A549 (cell line): ENCODE data around the gene PKM. TPM values are rescaled to one million over a fixed set of nuclear protein-coding genes. Genes with fewer than 3 reads are reported as not detected.

Source experiments
- ATAC-seq, 2 experiments: fragments of 200-7000 bp in 1 of 2; fragments of >200 bp in 1 of 2; cut with Nextera tagmentation in 1 of 2; cut with Tn5 transposase in 1 of 2; 3 replicates each; pipeline versions ENCODE4 v1.8.0 to v1.9.1; 2018 to 2020; ENCODE audit warnings: mild to moderate bottlenecking in 1 of 2, moderate library complexity in 1 of 2
- CTCF ChIA-PET: fragments of 300-600 bp; sonication (Branson Sonifier 250); formaldehyde crosslinking; extraction: SDS; loops from one replicate; lab custom pipeline; 2021; ENCODE audit warnings: antibody characterized with exemption, inconsistent platforms; lab: Yijun Ruan, JAX
- POLR2A ChIA-PET: fragments of 350-600 bp; formaldehyde crosslinking; extraction: SDS; loops from one replicate; lab custom pipeline; 2021; ENCODE audit warnings: antibody characterized with exemption, inconsistent platforms; lab: Yijun Ruan, JAX
- DNase-seq, 2 experiments: peaks; one replicate each; pipeline versions ENCODE4 v3.0.0 to v3.0.0-alpha.2; 2011 to 2016; ENCODE audit warnings: low read depth in 1 of 2, low spot score in 1 of 2
- FAIRE-seq: peaks from 2 replicates; lab custom pipeline; 2011; peaks lifted over from hg19 to GRCh38; lab: Jason Lieb, UNC
- H3K27ac ChIP-seq, 2 experiments: fragments of >200 bp; sonication (Bioruptor Twin); formaldehyde crosslinking; 3 replicates each; pipeline ENCODE4 v1.5.1; 2016 to 2017
- H3K4me1 ChIP-seq: fragments of >200 bp; sonication (Bioruptor Twin); formaldehyde crosslinking; 3 replicates; pipeline ENCODE4 v1.6.1; 2016
- H3K4me2 ChIP-seq: fragments of >200 bp; sonication (Bioruptor Twin); formaldehyde crosslinking; 3 replicates; pipeline ENCODE4 v1.6.1; 2016
- H3K4me3 ChIP-seq: fragments of >200 bp; sonication (Bioruptor Twin); formaldehyde crosslinking; 3 replicates; pipeline ENCODE4 v1.5.1; 2016
- H3K9me3 ChIP-seq: fragments of >200 bp; sonication (Bioruptor Twin); formaldehyde crosslinking; 3 replicates; pipeline ENCODE4 v1.6.1; 2016
- CHD2 ChIP-seq: fragments of 150-350 bp; IDR thresholded peaks from 2 replicates; pipeline ENCODE4 v1.6.1; 2014; ENCODE audit warnings: low read length; ENCODE audit not compliant: partially characterized antibody
- EHMT2 ChIP-seq: fragments of 200-600 bp; sonication (generic); IDR thresholded peaks from 2 replicates; pipeline ENCODE4 v1.6.1; 2016; ENCODE audit warnings: antibody characterized with exemption, low read depth, mild to moderate bottlenecking, moderate library complexity
- ELK1 ChIP-seq: fragments of 150-350 bp; IDR thresholded peaks from 2 replicates; pipeline ENCODE4 v1.6.1; 2014; ENCODE audit warnings: low read depth, mild to moderate bottlenecking, low read length
- EP300 ChIP-seq, 2 experiments: fragments of >200 bp; sonication (Bioruptor Twin); formaldehyde crosslinking; IDR thresholded peaks; 2 replicates in 1 of 2; 3 replicates in 1 of 2; pipeline ENCODE4 v1.6.1; 2016 to 2017
- FOSB ChIP-seq: fragments of 250-450 bp; sonication (Bioruptor Pico); IDR thresholded peaks from 2 replicates; pipeline ENCODE4 v1.5.0; 2020; ENCODE audit warnings: mild to moderate bottlenecking, moderate library complexity
- FOXS1 ChIP-seq: fragments of 250-450 bp; sonication (Bioruptor Pico); IDR thresholded peaks from 2 replicates; pipeline ENCODE4 v1.5.0; 2020; ENCODE audit warnings: mild to moderate bottlenecking, moderate library complexity
- HES2 ChIP-seq: fragments of >200 bp; sonication (Bioruptor Twin); formaldehyde crosslinking; IDR thresholded peaks from 2 replicates; pipeline ENCODE4 v1.6.1; 2016
- HMGXB4 ChIP-seq: fragments of 250-450 bp; sonication (Bioruptor Pico); IDR thresholded peaks from 2 replicates; pipeline ENCODE4 v1.5.0; 2021; ENCODE audit warnings: mild to moderate bottlenecking, moderate library complexity, borderline replicate concordance
- HOXA7 ChIP-seq: fragments of 250-450 bp; sonication (Bioruptor Pico); IDR thresholded peaks from 2 replicates; pipeline ENCODE4 v1.5.0; 2020; ENCODE audit warnings: mild to moderate bottlenecking, moderate library complexity
- HOXB5 ChIP-seq: fragments of 250-450 bp; sonication (Bioruptor Pico); IDR thresholded peaks from 2 replicates; pipeline ENCODE4 v1.5.0; 2020; ENCODE audit warnings: mild to moderate bottlenecking, moderate library complexity
- JUN ChIP-seq, 2 experiments: fragments of >200 bp; sonication (Bioruptor Twin); formaldehyde crosslinking; IDR thresholded peaks; 2 replicates in 1 of 2; 3 replicates in 1 of 2; pipeline ENCODE4 v1.6.1; 2016 to 2017
- MAFK ChIP-seq: fragments of 450-650 bp; IDR thresholded peaks from 2 replicates; pipeline ENCODE4 v1.6.1; 2014; ENCODE audit not compliant: partially characterized antibody
- NFE2L2 ChIP-seq: fragments of 150-350 bp; conservative IDR thresholded peaks from 2 replicates; pipeline ENCODE4 v1.6.1; 2014; ENCODE audit warnings: low read length
- NPAS2 ChIP-seq: fragments of 250-450 bp; sonication (Bioruptor Pico); IDR thresholded peaks from 2 replicates; pipeline ENCODE4 v1.8.0; 2022; ENCODE audit warnings: mild to moderate bottlenecking, moderate library complexity, borderline replicate concordance
- NR3C1 ChIP-seq: fragments of >200 bp; sonication (Bioruptor Twin); formaldehyde crosslinking; IDR thresholded peaks from 3 replicates; pipeline ENCODE4 v1.6.1; 2017
- PHF8 ChIP-seq: fragments of 200-600 bp; sonication (generic); IDR thresholded peaks from 2 replicates; pipeline ENCODE4 v1.6.1; 2016; ENCODE audit warnings: low read depth, mild to moderate bottlenecking, antibody characterized with exemption, moderate library complexity, borderline replicate concordance
- POLR2AphosphoS2 ChIP-seq: conservative IDR thresholded peaks from 2 replicates; pipeline ENCODE4 v1.6.1; 2012; ENCODE audit warnings: low read length, improper control_type of control experiment, inconsistent platforms
- RAD21 ChIP-seq, 2 experiments: fragments of >200 bp in 1 of 2; sonication (Bioruptor Twin) in 1 of 2; formaldehyde crosslinking in 1 of 2; IDR thresholded peaks in 1 of 2; conservative IDR thresholded peaks in 1 of 2; 2 replicates in 1 of 2; 3 replicates in 1 of 2; pipeline ENCODE4 v1.6.1; 2012 to 2018; ENCODE audit warnings: inconsistent platforms in 1 of 2
- REST ChIP-seq: fragments of 200-600 bp; sonication (generic); IDR thresholded peaks from 2 replicates; pipeline ENCODE4 v1.6.1; 2016; ENCODE audit warnings: antibody characterized with exemption, mild to moderate bottlenecking, moderate library complexity
- RFX5 ChIP-seq: fragments of 450-650 bp; IDR thresholded peaks from 2 replicates; pipeline ENCODE4 v1.7.1; 2014; ENCODE audit warnings: antibody characterized with exemption, mild to moderate bottlenecking, moderate library complexity
- TFCP2L1 ChIP-seq: fragments of 250-450 bp; sonication (Bioruptor Pico); IDR thresholded peaks from 2 replicates; pipeline ENCODE4 v1.5.0; 2021; ENCODE audit warnings: mild to moderate bottlenecking
- TP53 ChIP-seq: fragments of 250-450 bp; sonication (Bioruptor Pico); IDR thresholded peaks from 2 replicates; pipeline ENCODE4 v1.5.0; 2021; ENCODE audit warnings: mild to moderate bottlenecking, moderate library complexity
- ZFP36 ChIP-seq: fragments of 450-650 bp; IDR thresholded peaks from 2 replicates; pipeline ENCODE4 v1.6.1; 2014; ENCODE audit warnings: borderline replicate concordance; ENCODE audit not compliant: partially characterized antibody
- WGBS: methylation state at CpG from one replicate; pipeline ENCODE4 v1.1.6; 2017; ENCODE audit errors: missing lambda C conversion rate; 5-methylcytosine and 5-hydroxymethylcytosine counted together
- polyA plus RNA-seq, 4 experiments: library from polyadenylated mRNA; depleted of rRNA in 3 of 4; stranded (reverse); fragments of >200 nt; fragmentation: RNase III in 1 of 4; extraction: RNeasy Plus Mini Kit Qiagen cat#74134 plus additional on column Dnase treatment in 1 of 4; gene quantifications; 2 replicates in 3 of 4; 3 replicates in 1 of 4; pipeline ENCODE4 v1.2.3, GENCODE V29; 2011 to 2017
- TF ChIP-seq, protein P1 (sequence below): IDR thresholded peaks from 2 replicates; pipeline ENCODE4 v1.6.1; 2012
- TF ChIP-seq, protein P2 (sequence below): IDR thresholded peaks from 2 replicates; pipeline ENCODE4 v1.6.1; 2012; ENCODE audit warnings: low read depth, borderline replicate concordance

PKM gene
- polyA plus RNA-seq, 2 of the 4 experiments (the other 2 are of a cell fraction) = 3,443 to 3,848 TPM

GRCh38 chr15:72183781-72184164 lies 47.2 kb downstream of the PKM start:
- Histone ChIP-seq H3K27ac (peak overlapping the region; percentile 75 to 86), H3K9me3 (no peaks in the 10 kb centered on the region), H3K4me3 (peak overlapping the region; percentile 46), H3K4me1 (peaks cover 31% of the 10 kb centered on the region), H3K4me2 (peak overlapping the region; percentile 90)
- TF ChIP-seq RFX5 (no peak), TP53 (CRISPR knock-in tag) (no peak), MAFK (no peak), POLR2AphosphoS2 (no peak), REST (no peak), EP300 (IDR thresholded peaks at IDR 0.05) (no peak), HOXB5 (no peak), NR3C1 (no peak), HMGXB4 (CRISPR knock-in tag) (no peak), EHMT2 (no peak), ELK1 (no peak)
- TF ChIP-seq, protein P1, sequence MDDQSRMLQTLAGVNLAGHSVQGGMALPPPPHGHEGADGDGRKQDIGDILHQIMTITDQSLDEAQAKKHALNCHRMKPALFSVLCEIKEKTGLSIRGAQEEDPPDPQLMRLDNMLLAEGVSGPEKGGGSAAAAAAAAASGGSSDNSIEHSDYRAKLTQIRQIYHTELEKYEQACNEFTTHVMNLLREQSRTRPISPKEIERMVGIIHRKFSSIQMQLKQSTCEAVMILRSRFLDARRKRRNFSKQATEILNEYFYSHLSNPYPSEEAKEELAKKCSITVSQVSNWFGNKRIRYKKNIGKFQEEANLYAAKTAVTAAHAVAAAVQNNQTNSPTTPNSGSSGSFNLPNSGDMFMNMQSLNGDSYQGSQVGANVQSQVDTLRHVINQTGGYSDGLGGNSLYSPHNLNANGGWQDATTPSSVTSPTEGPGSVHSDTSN = no peak
- TF ChIP-seq, protein P2, sequence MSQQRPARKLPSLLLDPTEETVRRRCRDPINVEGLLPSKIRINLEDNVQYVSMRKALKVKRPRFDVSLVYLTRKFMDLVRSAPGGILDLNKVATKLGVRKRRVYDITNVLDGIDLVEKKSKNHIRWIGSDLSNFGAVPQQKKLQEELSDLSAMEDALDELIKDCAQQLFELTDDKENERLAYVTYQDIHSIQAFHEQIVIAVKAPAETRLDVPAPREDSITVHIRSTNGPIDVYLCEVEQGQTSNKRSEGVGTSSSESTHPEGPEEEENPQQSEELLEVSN = no peak
- WGBS = 44% methylated on average over 12 of the region's 12 CpGs
- CTCF ChIA-PET = interaction anchor here (0.6 to 2.0 kb wide), 6 partner anchors 9 to 596 kb away, joined by 3 to 5 read pairs (median 4); no protein-coding TSS in a partner anchor
- no peak for FAIRE-seq
- ATAC-seq = peak; percentile 40 to 50; a peak in 5 of 6 replicates
- no peak for DNase-seq
- POLR2A ChIA-PET = interaction anchor here (1.7 kb wide), 1 partner anchor 43 kb away, joined by 7 read pairs; no protein-coding TSS in a partner anchor

GRCh38 chr15:72182673-72183072 lies 48.3 kb downstream of the PKM start:
- WGBS = 60% methylated on average over 3 of the region's 3 CpGs
- POLR2A ChIA-PET = no interaction called here
- ATAC-seq (no peak), FAIRE-seq (no peak), DNase-seq (peak in 1 of 2 experiments; percentile 55)
- CTCF ChIA-PET = interaction anchor here (2.0 kb wide), 1 partner anchor 16 kb away, joined by 5 read pairs; no protein-coding TSS in a partner anchor
- Histone ChIP-seq H3K4me2 (0 out of 3 replicates have a peak overlapping the region, but pooled peaks have one; percentile 1), H3K4me3 (no peak overlapping the region), H3K9me3 (no peaks in the 10 kb centered on the region), H3K27ac (peak overlapping the region in 1 of 2 experiments; percentile 86; a peak in 1 of 6 replicates), H3K4me1 (peaks cover 31% of the 10 kb centered on the region)
- TF ChIP-seq HES2 = peak; percentile 43; the same call in 1 of the 2 replicates
- TF ChIP-seq ELK1 = no peak
- no peak for TF ChIP-seq HOXA7
- TF ChIP-seq FOXS1 (CRISPR knock-in tag) = no peak
- 0 out of 2 replicates have a peak, but pooled peaks have one; percentile 29 for TF ChIP-seq TFCP2L1 (CRISPR knock-in tag)
- TF ChIP-seq ZFP36 = peak; percentile 0
- TF ChIP-seq PHF8 = no peak
- TF ChIP-seq RAD21 (conservative IDR thresholded peaks at IDR 0.05 in 1 of 2, IDR thresholded peaks at IDR 0.05 in 1 of 2) = no peak
- TF ChIP-seq, protein P2 = no peak
- no peak for TF ChIP-seq CHD2
- no peak for TF ChIP-seq NFE2L2
- TF ChIP-seq NPAS2 (CRISPR knock-in tag) = no peak
- TF ChIP-seq FOSB (CRISPR knock-in tag) = no peak
- no peak for TF ChIP-seq JUN (IDR thresholded peaks at IDR 0.05)
